GM12873 (cell line): ENCODE data around the gene TAF9.

Source experiments
- CTCF ChIP-seq: IDR thresholded peaks from 2 replicates; pipeline ENCODE4 v1.5.1; 2012; ENCODE audit warnings: low read depth, mild to moderate bottlenecking, moderate library complexity, low read length, control low read depth; ENCODE audit not compliant: insufficient read depth; ENCODE audit errors: missing control alignments

Gene TAF9

GRCh38 chr5:69331528-69332445 lies 37.5 kb downstream of the TAF9 start:
- TF ChIP-seq CTCF, result no peak

- TF ChIP-seq CTCF, result no peak
Observed at GRCh38 chr5:69329905-69330489, 39.3 kb downstream of the TAF9 start.

GRCh38 chr5:69326365-69326764 lies 43.0 kb downstream of the TAF9 start:
- no peak for TF ChIP-seq CTCF

GRCh38 chr5:69317391-69317790 lies 51.9 kb downstream of the TAF9 start:
- no peak for TF ChIP-seq CTCF

- TF ChIP-seq CTCF, result no peak
Observed at GRCh38 chr5:69315972-69316371, 53.3 kb downstream of the TAF9 start.
